OCI-LY7 (cell line): ENCODE data around the gene MED1.

Source experiments
- EZH2phosphoT487 ChIP-seq: fragments of 200-600 bp; sonication (generic); IDR thresholded peaks from 2 replicates; pipeline ENCODE4 v1.6.1; 2018; ENCODE audit warnings: low read depth, borderline replicate concordance, mild to moderate bottlenecking, mixed run types, antibody characterized with exemption, low read length, moderate library complexity, mixed read lengths
- TF ChIP-seq, protein P1 (sequence below): fragments of 200-600 bp; sonication (generic); conservative IDR thresholded peaks from 2 replicates; pipeline ENCODE4 v1.5.1; 2014; ENCODE audit warnings: mild to moderate bottlenecking, antibody characterized with exemption, low read length, moderate library complexity, mixed read lengths

DNA sequence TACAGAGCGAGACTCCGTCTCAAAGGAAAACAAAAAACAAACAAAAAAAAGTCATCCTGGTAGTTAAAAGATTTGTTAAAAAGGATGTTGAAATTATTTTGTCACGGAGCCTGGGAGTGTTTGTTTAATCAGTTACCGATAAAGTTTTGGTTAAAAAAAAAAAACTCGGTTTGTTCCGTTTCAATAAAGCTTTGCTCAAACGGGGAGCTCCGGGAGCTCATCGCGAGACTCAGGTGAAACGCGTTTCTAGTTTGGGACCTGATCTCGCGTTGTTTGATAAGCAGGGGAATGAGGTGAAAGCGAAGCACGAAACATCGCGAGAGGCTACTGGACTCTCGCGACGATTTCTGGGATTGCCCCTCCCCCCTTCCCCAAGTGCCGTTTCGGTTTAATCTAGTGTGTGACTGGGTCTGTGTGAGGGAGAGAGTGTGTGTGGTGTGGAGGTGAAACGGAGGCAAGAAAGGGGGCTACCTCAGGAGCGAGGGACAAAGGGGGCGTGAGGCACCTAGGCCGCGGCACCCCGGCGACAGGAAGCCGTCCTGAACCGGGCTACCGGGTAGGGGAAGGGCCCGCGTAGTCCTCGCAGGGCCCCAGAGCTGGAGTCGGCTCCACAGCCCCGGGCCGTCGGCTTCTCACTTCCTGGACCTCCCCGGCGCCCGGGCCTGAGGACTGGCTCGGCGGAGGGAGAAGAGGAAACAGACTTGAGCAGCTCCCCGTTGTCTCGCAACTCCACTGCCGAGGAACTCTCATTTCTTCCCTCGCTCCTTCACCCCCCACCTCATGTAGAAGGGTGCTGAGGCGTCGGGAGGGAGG is 10.3 kb upstream of the MED1 start, which contains the start of gene CDK12:
- TF ChIP-seq, protein P1, sequence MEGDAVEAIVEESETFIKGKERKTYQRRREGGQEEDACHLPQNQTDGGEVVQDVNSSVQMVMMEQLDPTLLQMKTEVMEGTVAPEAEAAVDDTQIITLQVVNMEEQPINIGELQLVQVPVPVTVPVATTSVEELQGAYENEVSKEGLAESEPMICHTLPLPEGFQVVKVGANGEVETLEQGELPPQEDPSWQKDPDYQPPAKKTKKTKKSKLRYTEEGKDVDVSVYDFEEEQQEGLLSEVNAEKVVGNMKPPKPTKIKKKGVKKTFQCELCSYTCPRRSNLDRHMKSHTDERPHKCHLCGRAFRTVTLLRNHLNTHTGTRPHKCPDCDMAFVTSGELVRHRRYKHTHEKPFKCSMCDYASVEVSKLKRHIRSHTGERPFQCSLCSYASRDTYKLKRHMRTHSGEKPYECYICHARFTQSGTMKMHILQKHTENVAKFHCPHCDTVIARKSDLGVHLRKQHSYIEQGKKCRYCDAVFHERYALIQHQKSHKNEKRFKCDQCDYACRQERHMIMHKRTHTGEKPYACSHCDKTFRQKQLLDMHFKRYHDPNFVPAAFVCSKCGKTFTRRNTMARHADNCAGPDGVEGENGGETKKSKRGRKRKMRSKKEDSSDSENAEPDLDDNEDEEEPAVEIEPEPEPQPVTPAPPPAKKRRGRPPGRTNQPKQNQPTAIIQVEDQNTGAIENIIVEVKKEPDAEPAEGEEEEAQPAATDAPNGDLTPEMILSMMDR, result no peak
- no peak for TF ChIP-seq EZH2phosphoT487
